ENCODE results near the gene TNNT2. TPM values are rescaled to one million over a fixed set of nuclear protein-coding genes. Genes with fewer than 3 reads are reported as not detected.

The TNNT2 gene
- total RNA-seq, 1 donor from 2014 or later, result not detected

- no peaks in the 10 kb centered on the region for H3K9me3 ChIP-seq
- H3K27ac ChIP-seq, result no peak overlapping the region
- TF ChIP-seq CTCF (IDR thresholded peaks at IDR 0.05), result no peak
- H3K4me1 ChIP-seq, result no peaks in the 10 kb centered on the region
- DNase-seq (ENCODE audit: low spot score in 2 of 2), result no peak
- H3K27me3 ChIP-seq, result no peaks in the 10 kb centered on the region
- no peak overlapping the region for H3K4me3 ChIP-seq
- no peaks in the 10 kb centered on the region for H3K36me3 ChIP-seq
- intact Hi-C loops (cut with DNase I), result no loop called here
These were observed 52.4 kb downstream of the TNNT2 start for GRCh38 chr1:201324821-201325677.

GRCh38 chr1:201324306-201324705 lies 53.2 kb downstream of the TNNT2 start:
- no peaks in the 10 kb centered on the region for H3K36me3 ChIP-seq
- DNase-seq (ENCODE audit: low spot score in 2 of 2), result peak in 1 of 2 donors; percentile 21
- H3K27me3 ChIP-seq, result no peaks in the 10 kb centered on the region
- no peaks in the 10 kb centered on the region for H3K9me3 ChIP-seq
- H3K27ac ChIP-seq, result no peak overlapping the region
- no peak overlapping the region for H3K4me3 ChIP-seq
- TF ChIP-seq CTCF (IDR thresholded peaks at IDR 0.05), result no peak
- H3K4me1 ChIP-seq, result no peaks in the 10 kb centered on the region
- intact Hi-C loops (cut with DNase I), result no loop called here

GRCh38 chr1:201322653-201323510 lies 54.6 kb downstream of the TNNT2 start:
- Histone ChIP-seq H3K9me3 (no peaks in the 10 kb centered on the region), H3K36me3 (no peaks in the 10 kb centered on the region), H3K27me3 (no peaks in the 10 kb centered on the region), H3K4me3 (no peak overlapping the region), H3K27ac (no peak overlapping the region), H3K4me1 (no peaks in the 10 kb centered on the region)
- peak in 1 of 2 donors; percentile 55 for DNase-seq (ENCODE audit: low spot score in 2 of 2)
- intact Hi-C loops (cut with DNase I), result no loop called here
- no peak for TF ChIP-seq CTCF (IDR thresholded peaks at IDR 0.05)

GRCh38 chr1:201321826-201322390 lies 55.6 kb downstream of the TNNT2 start:
- intact Hi-C loops (cut with DNase I), result no loop called here
- TF ChIP-seq CTCF (IDR thresholded peaks at IDR 0.05), result no peak
- H3K36me3 ChIP-seq, result no peaks in the 10 kb centered on the region
- H3K4me1 ChIP-seq, result no peaks in the 10 kb centered on the region
- no peak overlapping the region for H3K4me3 ChIP-seq
- no peak overlapping the region for H3K27ac ChIP-seq
- DNase-seq (ENCODE audit: low spot score in 2 of 2), result peak in 1 of 2 donors; percentile 37
- H3K27me3 ChIP-seq, result no peaks in the 10 kb centered on the region
- H3K9me3 ChIP-seq, result no peaks in the 10 kb centered on the region

- no peak overlapping the region for H3K27ac ChIP-seq
- no peaks in the 10 kb centered on the region for H3K27me3 ChIP-seq
- no peaks in the 10 kb centered on the region for H3K4me1 ChIP-seq
- no peak for TF ChIP-seq CTCF (IDR thresholded peaks at IDR 0.05)
- no peaks in the 10 kb centered on the region for H3K9me3 ChIP-seq
- intact Hi-C loops (cut with DNase I), result no loop called here
- no peak overlapping the region for H3K4me3 ChIP-seq
- no peaks in the 10 kb centered on the region for H3K36me3 ChIP-seq
- DNase-seq (ENCODE audit: low spot score in 2 of 2), result peak in 1 of 2 donors; percentile 30
These were observed 57.2 kb downstream of the TNNT2 start for GRCh38 chr1:201320168-201320788.

Data from ascending aorta (tissue), 2 donors.